IPS-15b (cell line): ENCODE measurements around the gene MUC7.

Experiments
- H3K27me3 ChIP-seq: one replicate; pipeline ENCODE4 v1.6.1; 2013; ENCODE audit warnings: low read length; ENCODE audit not compliant: control insufficient read depth, insufficient read depth
- H3K36me3 ChIP-seq: one replicate; pipeline ENCODE4 v1.6.1; 2013; ENCODE audit warnings: low read length; ENCODE audit not compliant: control insufficient read depth, insufficient read depth
- H3K4me1 ChIP-seq: one replicate; pipeline ENCODE4 v1.6.1; 2013; ENCODE audit warnings: mild to moderate bottlenecking, low read length; ENCODE audit not compliant: control insufficient read depth, insufficient read depth
- H3K4me3 ChIP-seq: one replicate; pipeline ENCODE4 v1.5.1; 2013; ENCODE audit warnings: low read depth, low read length
- H3K9ac ChIP-seq: one replicate; pipeline ENCODE4 v1.6.1; 2013; ENCODE audit warnings: low read depth, mild to moderate bottlenecking, low read length
- H3K9me3 ChIP-seq: one replicate; pipeline ENCODE4 v1.6.1; 2013; ENCODE audit warnings: mild to moderate bottlenecking, low read length; ENCODE audit not compliant: control insufficient read depth, insufficient read depth

MUC7 gene

DNA sequence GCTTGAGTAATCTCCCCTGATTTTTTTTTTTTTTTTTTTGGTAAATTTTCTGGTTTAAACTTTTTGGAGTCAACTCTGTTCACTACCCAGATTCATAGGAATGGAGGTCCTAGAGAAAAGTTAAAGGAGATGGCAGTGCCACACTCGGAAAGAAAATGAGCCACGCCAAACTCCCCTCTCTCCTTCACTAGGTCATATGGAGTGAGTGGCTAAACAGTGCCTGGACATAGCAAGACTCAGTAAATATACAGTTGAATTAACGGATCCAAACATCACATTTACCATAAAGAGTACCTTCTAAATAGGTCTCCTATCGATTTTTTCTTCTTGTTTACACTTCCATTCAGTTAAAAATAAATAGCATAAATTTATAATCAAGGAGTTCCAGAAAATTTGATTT is 32.7 kb downstream of the MUC7 start:
- Histone ChIP-seq H3K36me3 (no peaks in the 10 kb centered on the region), H3K4me1 (no peaks in the 10 kb centered on the region), H3K9ac (no peak overlapping the region), H3K9me3 (no peaks in the 10 kb centered on the region), H3K4me3 (no peak overlapping the region), H3K27me3 (no peaks in the 10 kb centered on the region)

- Histone ChIP-seq H3K9me3 (no peaks in the 10 kb centered on the region), H3K36me3 (no peaks in the 10 kb centered on the region), H3K9ac (no peak overlapping the region), H3K4me1 (no peaks in the 10 kb centered on the region), H3K4me3 (no peak overlapping the region), H3K27me3 (no peaks in the 10 kb centered on the region)
These were observed 33.3 kb downstream of the MUC7 start for GRCh38 chr4:70505151-70505748.

- no peaks in the 10 kb centered on the region for H3K36me3 ChIP-seq
- H3K9ac ChIP-seq = no peak overlapping the region
- H3K4me3 ChIP-seq = no peak overlapping the region
- H3K27me3 ChIP-seq = no peaks in the 10 kb centered on the region
- H3K4me1 ChIP-seq = no peaks in the 10 kb centered on the region
- no peaks in the 10 kb centered on the region for H3K9me3 ChIP-seq
These were observed 36.8 kb downstream of the MUC7 start for GRCh38 chr4:70508801-70509200.

DNA sequence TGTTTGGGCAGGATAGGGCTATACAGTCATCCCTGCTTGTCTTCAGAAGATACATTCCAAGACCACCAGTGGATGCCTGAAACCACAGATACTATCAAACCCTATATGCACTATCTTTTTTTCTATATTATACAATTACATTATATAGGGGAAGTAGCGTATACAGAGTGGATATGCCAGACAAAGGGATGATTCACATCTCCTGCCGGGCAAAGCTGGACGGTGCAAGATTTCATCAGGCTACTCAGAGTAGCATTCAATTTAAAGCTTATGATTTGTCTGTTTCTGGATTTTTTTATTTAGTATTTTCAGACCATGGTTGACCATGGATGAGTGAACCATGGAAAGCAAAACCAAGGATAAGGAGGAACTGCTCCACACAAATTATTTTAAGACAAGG is 39.4 kb downstream of the MUC7 start:
- no peaks in the 10 kb centered on the region for H3K36me3 ChIP-seq
- no peaks in the 10 kb centered on the region for H3K27me3 ChIP-seq
- no peaks in the 10 kb centered on the region for H3K9me3 ChIP-seq
- H3K9ac ChIP-seq = no peak overlapping the region
- H3K4me3 ChIP-seq = no peak overlapping the region
- no peaks in the 10 kb centered on the region for H3K4me1 ChIP-seq

GRCh38 chr4:70515367-70516250 is 43.6 kb downstream of the MUC7 start:
- no peak overlapping the region for H3K9ac ChIP-seq
- H3K27me3 ChIP-seq = no peaks in the 10 kb centered on the region
- H3K4me3 ChIP-seq = no peak overlapping the region
- H3K36me3 ChIP-seq = no peaks in the 10 kb centered on the region
- H3K4me1 ChIP-seq = no peaks in the 10 kb centered on the region
- no peaks in the 10 kb centered on the region for H3K9me3 ChIP-seq

DNA sequence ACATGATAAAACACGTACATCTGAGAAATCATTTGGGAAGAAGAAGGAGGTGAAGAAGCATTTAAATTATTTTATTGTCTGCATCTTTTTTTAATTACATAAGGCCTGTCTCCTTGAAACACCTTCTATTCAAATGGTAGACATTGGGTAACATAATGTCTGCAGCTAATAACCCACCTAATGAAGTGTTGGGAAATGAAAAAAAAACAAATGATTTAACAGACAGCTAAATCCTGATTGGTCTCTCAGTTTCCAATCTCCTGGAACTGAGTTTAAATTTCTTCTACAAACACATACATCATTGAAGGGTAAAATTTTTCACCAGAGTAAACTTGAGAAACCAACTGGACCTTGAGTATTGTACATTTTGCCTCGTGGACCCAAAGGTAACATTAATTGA is 46.3 kb downstream of the MUC7 start, which contains the start of gene AMTN:
Gene AMTN (plus strand): TSS at position 301 of the 400 bp plus-strand sequence. CDS start 209 bp downstream, outside the sequence.
- Histone ChIP-seq H3K4me3 (no peak within 1 kb of the TSS), H3K27me3 (no peaks in the 10 kb centered on the region), H3K4me1 (no peaks in the 10 kb centered on the region), H3K9ac (no peak within 1 kb of the TSS), H3K9me3 (no peaks in the 10 kb centered on the region), H3K36me3 (no peaks in the 10 kb centered on the region)

DNA sequence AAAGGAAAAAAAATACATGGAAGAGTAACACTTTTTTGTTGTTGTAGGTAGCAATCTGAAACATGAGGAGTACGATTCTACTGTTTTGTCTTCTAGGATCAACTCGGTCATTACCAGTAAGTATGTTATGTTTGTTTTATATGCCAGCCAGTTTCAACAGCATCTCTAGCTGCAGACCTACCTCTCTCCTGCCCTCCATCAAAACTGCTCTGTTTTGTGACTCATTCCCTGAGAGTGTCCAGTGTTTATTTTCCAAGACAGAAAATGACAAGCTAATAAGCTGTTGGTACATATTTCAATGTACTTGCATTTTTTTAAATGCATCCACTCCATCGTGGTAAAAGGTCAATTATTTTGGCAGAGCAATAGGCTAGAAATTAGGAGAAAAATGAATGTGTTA is 46.7 kb downstream of the MUC7 start:
- no peak overlapping the region for H3K9ac ChIP-seq
- no peaks in the 10 kb centered on the region for H3K4me1 ChIP-seq
- H3K9me3 ChIP-seq = no peaks in the 10 kb centered on the region
- no peak overlapping the region for H3K4me3 ChIP-seq
- no peaks in the 10 kb centered on the region for H3K27me3 ChIP-seq
- no peaks in the 10 kb centered on the region for H3K36me3 ChIP-seq

DNA sequence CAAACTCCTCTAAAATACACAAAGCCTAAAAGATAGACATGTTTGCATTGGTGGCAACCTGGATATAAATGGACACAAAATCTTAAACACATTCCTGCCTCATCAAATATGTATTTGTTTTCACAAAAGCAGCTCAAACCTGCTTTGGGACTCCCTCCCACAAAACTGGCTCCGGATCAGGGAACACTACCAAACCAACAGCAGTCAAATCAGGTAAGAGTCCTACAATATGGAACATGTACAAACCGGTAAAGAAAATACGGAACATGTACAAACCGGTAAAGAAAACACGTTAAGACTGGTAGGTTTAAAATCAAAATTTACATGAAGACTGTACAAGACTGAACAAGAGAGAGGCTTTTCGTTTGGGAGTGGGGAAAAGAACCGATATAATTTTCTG is 50.6 kb downstream of the MUC7 start:
- Histone ChIP-seq H3K4me1 (no peaks in the 10 kb centered on the region), H3K9ac (no peak overlapping the region), H3K9me3 (no peaks in the 10 kb centered on the region), H3K36me3 (no peaks in the 10 kb centered on the region), H3K27me3 (no peaks in the 10 kb centered on the region), H3K4me3 (no peak overlapping the region)

DNA sequence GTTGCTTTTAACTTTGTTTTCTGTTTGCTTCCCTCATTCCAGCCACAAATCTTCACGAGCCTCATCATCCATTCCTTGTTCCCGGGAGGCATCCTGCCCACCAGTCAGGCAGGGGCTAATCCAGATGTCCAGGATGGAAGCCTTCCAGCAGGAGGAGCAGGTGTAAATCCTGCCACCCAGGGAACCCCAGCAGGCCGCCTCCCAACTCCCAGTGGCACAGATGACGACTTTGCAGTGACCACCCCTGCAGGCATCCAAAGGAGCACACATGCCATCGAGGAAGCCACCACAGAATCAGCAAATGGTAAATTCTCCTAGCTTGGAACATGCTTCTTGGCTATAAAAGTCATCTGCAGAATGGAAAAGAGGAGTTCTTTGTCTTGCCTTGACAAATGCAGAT is 59.0 kb downstream of the MUC7 start:
- Histone ChIP-seq H3K27me3 (no peaks in the 10 kb centered on the region), H3K4me3 (no peak overlapping the region), H3K9ac (no peak overlapping the region), H3K36me3 (no peaks in the 10 kb centered on the region), H3K4me1 (no peaks in the 10 kb centered on the region), H3K9me3 (no peaks in the 10 kb centered on the region)

GRCh38 chr4:70531981-70532380 is 60.0 kb downstream of the MUC7 start:
- H3K4me1 ChIP-seq = no peaks in the 10 kb centered on the region
- no peak overlapping the region for H3K9ac ChIP-seq
- no peak overlapping the region for H3K4me3 ChIP-seq
- H3K36me3 ChIP-seq = no peaks in the 10 kb centered on the region
- no peaks in the 10 kb centered on the region for H3K9me3 ChIP-seq
- H3K27me3 ChIP-seq = no peaks in the 10 kb centered on the region
